Bronchial epithelial cell (primary cell): ENCODE measurements around the gene ARF3. TPM values are rescaled to one million over a fixed set of nuclear protein-coding genes. Genes with fewer than 3 reads are reported as not detected.

Experiments
- DNase-seq: peaks from one replicate; pipeline ENCODE4 v3.0.0-alpha.2; 2010; ENCODE audit warnings: low read depth
- FAIRE-seq: peaks from 2 replicates; lab custom pipeline; 2011; peaks lifted over from hg19 to GRCh38; lab: Jason Lieb, UNC
- H3K27me3 ChIP-seq: 2 replicates; pipeline ENCODE4 v1.5.1; 2011; ENCODE audit warnings: low read length; ENCODE audit not compliant: control insufficient read depth, insufficient read depth
- H3K36me3 ChIP-seq: 2 replicates; pipeline ENCODE4 v1.5.1; 2011; ENCODE audit warnings: low read length; ENCODE audit not compliant: control insufficient read depth, insufficient read depth
- H3K4me3 ChIP-seq: 2 replicates; pipeline ENCODE4 v1.5.1; 2011; ENCODE audit warnings: mild to moderate bottlenecking, low read depth, low read length, control low read depth
- CTCF ChIP-seq: IDR thresholded peaks from 2 replicates; pipeline ENCODE4 v1.5.1; 2011; ENCODE audit warnings: mild to moderate bottlenecking, moderate library complexity, low read length, control low read depth, inconsistent platforms; ENCODE audit not compliant: insufficient read depth, severe bottlenecking
- total RNA-seq: library from RNA; depleted of rRNA; stranded (reverse); fragments of >200 nt; gene quantifications from 2 replicates; pipeline ENCODE4 v1.2.1, GENCODE V29; 2014

Gene ARF3
- total RNA-seq, 1 donor from 2014 or later, result 30.0 TPM

- no peak for FAIRE-seq
- TF ChIP-seq CTCF, result peak; percentile 25
- no peak overlapping the region for H3K4me3 ChIP-seq
- H3K27me3 ChIP-seq, result no peaks in the 10 kb centered on the region
- no peak for DNase-seq
- H3K36me3 ChIP-seq, result no peaks in the 10 kb centered on the region
Observed at GRCh38 chr12:48965298-48965838, 8.1 kb upstream of the ARF3 start.

DNA sequence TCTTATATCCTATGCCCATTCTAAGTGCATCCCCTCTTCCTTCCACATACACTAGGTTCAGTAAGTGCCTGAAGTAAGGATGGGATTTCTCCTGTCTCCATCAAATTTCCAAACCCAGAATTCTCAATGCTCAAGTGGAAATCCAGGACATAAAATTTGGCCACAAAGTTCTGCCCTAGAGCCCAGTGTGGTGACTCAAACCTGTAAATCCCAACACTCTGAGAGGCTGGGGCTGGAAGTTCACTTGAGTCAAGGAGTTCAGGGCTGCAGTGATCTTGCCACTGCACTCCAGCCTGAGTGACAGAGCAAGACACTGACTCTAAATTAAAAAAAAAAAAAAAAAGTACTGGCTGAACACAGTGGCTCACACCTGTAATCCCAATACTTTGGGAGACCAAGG is 4.5 kb upstream of the ARF3 start:
- FAIRE-seq, result no peak
- Histone ChIP-seq H3K4me3 (no peak overlapping the region), H3K36me3 (no peaks in the 10 kb centered on the region), H3K27me3 (no peaks in the 10 kb centered on the region)
- DNase-seq, result no peak
- TF ChIP-seq CTCF, result no peak

GRCh38 chr12:48961331-48961730 is 4.0 kb upstream of the ARF3 start:
- TF ChIP-seq CTCF, result no peak
- H3K4me3 ChIP-seq, result no peak overlapping the region
- no peaks in the 10 kb centered on the region for H3K36me3 ChIP-seq
- H3K27me3 ChIP-seq, result no peaks in the 10 kb centered on the region
- no peak for DNase-seq
- no peak for FAIRE-seq

GRCh38 chr12:48960834-48961233 is 3.5 kb upstream of the ARF3 start:
- no peak overlapping the region for H3K4me3 ChIP-seq
- no peaks in the 10 kb centered on the region for H3K36me3 ChIP-seq
- H3K27me3 ChIP-seq, result no peaks in the 10 kb centered on the region
- FAIRE-seq, result no peak
- no peak for TF ChIP-seq CTCF
- no peak for DNase-seq

DNA sequence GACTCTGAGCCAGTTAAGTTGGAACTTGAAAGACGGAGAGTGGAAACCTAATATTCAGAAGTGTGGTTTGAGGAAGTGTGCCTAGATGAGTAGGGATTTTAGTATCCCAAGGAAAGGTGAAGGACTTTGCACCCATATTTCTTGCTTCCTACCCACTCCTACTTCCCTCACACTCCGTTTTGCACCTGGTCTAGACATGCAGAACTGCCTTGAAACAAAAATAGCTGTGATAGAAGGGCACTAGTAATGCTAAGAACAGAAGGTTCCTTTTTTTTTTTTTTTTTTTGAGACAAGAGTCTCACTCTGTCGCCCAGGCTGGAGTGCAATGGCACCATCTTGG is 732 bp upstream of the ARF3 start:
- FAIRE-seq (no peak), DNase-seq (no peak)
- Histone ChIP-seq H3K4me3 (no peak overlapping the region), H3K36me3 (peaks cover 5% of the 10 kb centered on the region), H3K27me3 (no peaks in the 10 kb centered on the region)
- TF ChIP-seq CTCF, result no peak
